ENCODE data around the gene SH3BGRL3. TPM values are rescaled to one million over a fixed set of nuclear protein-coding genes. Genes with fewer than 3 reads are reported as not detected.

SH3BGRL3 gene
- polyA plus RNA-seq, 2 of the 4 experiments (the other 2 are of a cell fraction), result 38.7 to 78.6 TPM

GRCh38 chr1:26281971-26282370 is 2.1 kb downstream of the SH3BGRL3 start:
- DNase-seq (ENCODE audit: low read depth in 1 of 2, low spot score in 1 of 2) (no peak), FAIRE-seq (no peak), ATAC-seq (no peak)
- H3K27ac ChIP-seq, result no peak overlapping the region
- POLR2A ChIA-PET, result no interaction called here
- no peak overlapping the region for H3K4me2 ChIP-seq
- peaks cover 38% of the 10 kb centered on the region for H3K4me1 ChIP-seq
- CTCF ChIA-PET, result interaction anchor here (1.8 to 1.9 kb wide), 3 partner anchors 39 to 135 kb away, joined by 4 to 9 read pairs (median 5); no protein-coding TSS in a partner anchor
- WGBS (ENCODE audit: missing lambda C conversion rate), result no CpG with 5 or more reads among the region's 15 CpGs
- TF ChIP-seq CBX2 (IDR thresholded peaks at IDR 0.05; ENCODE audit: borderline replicate concordance, low read depth), result no peak
- no peak for TF ChIP-seq SMC3 (IDR thresholded peaks at IDR 0.05)
- no peak for TF ChIP-seq NPAS2 (CRISPR knock-in tag; IDR thresholded peaks at IDR 0.05; ENCODE audit: borderline replicate concordance)
- no peak for TF ChIP-seq ZNF302 (CRISPR knock-in tag; IDR thresholded peaks at IDR 0.05)
- H3K9me3 ChIP-seq, result no peaks in the 10 kb centered on the region
- H3K4me3 ChIP-seq, result no peak overlapping the region

- FAIRE-seq (no peak), ATAC-seq (no peak), DNase-seq (ENCODE audit: low read depth in 1 of 2, low spot score in 1 of 2) (no peak)
- H3K4me3 ChIP-seq, result no peak overlapping the region
- CTCF ChIA-PET, result interaction anchor here (1.8 to 2.2 kb wide), 4 partner anchors 39 to 135 kb away, joined by 4 to 9 read pairs (median 6); partner anchors contain the start of gene ZNF593
- POLR2A ChIA-PET, result no interaction called here
- peaks cover 37% of the 10 kb centered on the region for H3K4me1 ChIP-seq
- H3K27ac ChIP-seq, result no peak overlapping the region
- WGBS (ENCODE audit: missing lambda C conversion rate), result 87% methylated on average over 19 of the region's 22 CpGs
- no peak overlapping the region for H3K4me2 ChIP-seq
- H3K9me3 ChIP-seq, result no peaks in the 10 kb centered on the region
- TF ChIP-seq FOSL2 (IDR thresholded peaks at IDR 0.05) (no peak), FOSL2 (CRISPR knock-in tag; IDR thresholded peaks at IDR 0.05) (no peak), RARB (CRISPR knock-in tag; IDR thresholded peaks at IDR 0.05) (no peak), RFX5 (IDR thresholded peaks at IDR 0.05) (no peak), MAFK (IDR thresholded peaks at IDR 0.05; ENCODE audit: partially characterized antibody) (no peak), RNF2 (IDR thresholded peaks at IDR 0.05; ENCODE audit: borderline replicate concordance, low read depth) (no peak), CHD2 (IDR thresholded peaks at IDR 0.05; ENCODE audit: low read length, partially characterized antibody) (no peak), ZC3H11A (IDR thresholded peaks at IDR 0.05) (no peak), NR3C1 (IDR thresholded peaks at IDR 0.05) (no peak), EHMT2 (IDR thresholded peaks at IDR 0.05; ENCODE audit: low read depth) (no peak), E2F6 (IDR thresholded peaks at IDR 0.05; ENCODE audit: borderline replicate concordance, low read depth) (no peak), ELK1 (IDR thresholded peaks at IDR 0.05; ENCODE audit: low read depth, low read length) (no peak), HMGXB4 (CRISPR knock-in tag; IDR thresholded peaks at IDR 0.05; ENCODE audit: borderline replicate concordance) (no peak), NPAS2 (CRISPR knock-in tag; IDR thresholded peaks at IDR 0.05; ENCODE audit: borderline replicate concordance) (no peak), HOXB5 (CRISPR knock-in tag; IDR thresholded peaks at IDR 0.05) (no peak), RAD21 (conservative IDR thresholded peaks at IDR 0.05 in 1 of 2, IDR thresholded peaks at IDR 0.05 in 1 of 2) (no peak)
These were observed 2.6 kb downstream of the SH3BGRL3 start for GRCh38 chr1:26282401-26282918.

GRCh38 chr1:26283279-26283853 is 3.5 kb downstream of the SH3BGRL3 start:
- no peak overlapping the region for H3K27ac ChIP-seq
- DNase-seq (ENCODE audit: low read depth in 1 of 2, low spot score in 1 of 2) (no peak), FAIRE-seq (no peak), ATAC-seq (no peak)
- peaks cover 35% of the 10 kb centered on the region for H3K4me1 ChIP-seq
- WGBS (ENCODE audit: missing lambda C conversion rate), result 82% methylated on average over 4 of the region's 4 CpGs
- CTCF ChIA-PET, result interaction anchor here (2.2 to 8.2 kb wide), 5 partner anchors 13 to 135 kb away, joined by 6 to 128 read pairs (median 29); partner anchors contain the start of genes CD52 and ZNF593
- no peaks in the 10 kb centered on the region for H3K9me3 ChIP-seq
- POLR2A ChIA-PET, result no interaction called here
- no peak overlapping the region for H3K4me2 ChIP-seq
- H3K4me3 ChIP-seq, result no peak overlapping the region
- TF ChIP-seq ELK1 (IDR thresholded peaks at IDR 0.05; ENCODE audit: low read depth, low read length) (no peak), MAFK (IDR thresholded peaks at IDR 0.05; ENCODE audit: partially characterized antibody) (no peak), RFX5 (IDR thresholded peaks at IDR 0.05) (no peak), HMGXB4 (CRISPR knock-in tag; IDR thresholded peaks at IDR 0.05; ENCODE audit: borderline replicate concordance) (no peak)

Measured in A549 (cell line).